Heart left ventricle (tissue), 13 donors: Measurements from ENCODE around the gene SLC10A7.

Source experiments
- POLR2A ChIP-seq, 2 donors: fragments of 450-650 bp; IDR thresholded peaks; one replicate each; pipeline ENCODE4 v1.6.1; 2017; ENCODE audit warnings: antibody characterized with exemption in 2 of 2, mild to moderate bottlenecking in 2 of 2, moderate library complexity in 2 of 2
- TF ChIP-seq, protein P1 (sequence below), 12 donors: fragments of 200-600 bp; sonication (generic) in 4 of 12; IDR thresholded peaks; one replicate each; pipeline versions ENCODE4 v1.5.0 to v1.8.0; 2018 to 2022; ENCODE audit warnings: antibody characterized with exemption in 12 of 12, mild to moderate bottlenecking in 5 of 12
- donor health status: ischemic (EF 13 %, LVEDD 7.1; RV severe dilation, severe dysfunction).
- donor health status: DM: no; HTN: yes; CAD: no.
- donor health status: DM: no; HTN: no; CAD: no.
- donor health status: ischemic (EF 25% LVEDD 6.9; RV normal size, moderate dysfunction).
- donor health status: ischemic (EF 25% LVEDD 5.7; RV mildly dilated, moderate dysfunction).
- donor health status: ischemic (EF 35%, LVEDD 5.7; RV mildly dilated, moderate dysfunction).
- donor health status: nonischemic (EF 11% LVEDD 7.7; RV severe dilation, severe dysfunction).
- donor health status: DM: yes; HTN: yes; CAD: no.
- donor health status: PGD.
- donor health status: ischemic (EF 29% LVEDD 5.4; RV normal size, mild dysfunction).
- donor health status: nonischemic (EF 23%, LVEDD 6.1; RV moderate dilation, normal function).

DNA sequence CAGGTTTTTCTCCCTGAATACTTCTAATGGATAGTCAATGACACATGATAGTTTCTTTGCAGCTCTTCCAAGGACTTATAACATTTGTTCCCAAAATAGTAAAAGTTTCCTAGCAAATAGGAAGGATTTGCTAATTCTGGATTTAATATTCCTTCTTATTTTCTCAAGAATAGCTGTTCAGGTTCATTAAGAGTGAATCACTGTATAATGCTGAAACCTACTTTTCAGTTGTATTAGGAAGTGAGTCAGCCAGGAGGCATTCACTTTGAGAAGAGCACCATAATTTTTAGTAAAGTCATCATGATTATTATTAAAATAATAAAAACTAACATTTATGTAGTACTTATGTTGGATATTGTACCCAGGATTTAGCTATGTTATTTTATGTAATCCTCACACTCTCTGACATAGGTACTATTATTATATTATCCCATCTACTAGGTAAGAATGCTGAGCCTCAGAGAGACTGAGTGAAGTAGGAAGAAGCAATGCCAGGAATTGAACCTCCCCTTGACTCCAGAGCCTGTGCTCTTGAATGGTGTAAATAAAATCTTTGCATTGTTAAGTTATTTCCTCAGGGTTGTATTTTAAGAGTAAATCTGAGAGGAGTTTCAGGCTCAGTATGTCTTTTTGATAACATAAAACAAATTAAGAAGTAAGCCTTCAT lies 192.6 kb downstream of the SLC10A7 start:
- TF ChIP-seq, protein P1, sequence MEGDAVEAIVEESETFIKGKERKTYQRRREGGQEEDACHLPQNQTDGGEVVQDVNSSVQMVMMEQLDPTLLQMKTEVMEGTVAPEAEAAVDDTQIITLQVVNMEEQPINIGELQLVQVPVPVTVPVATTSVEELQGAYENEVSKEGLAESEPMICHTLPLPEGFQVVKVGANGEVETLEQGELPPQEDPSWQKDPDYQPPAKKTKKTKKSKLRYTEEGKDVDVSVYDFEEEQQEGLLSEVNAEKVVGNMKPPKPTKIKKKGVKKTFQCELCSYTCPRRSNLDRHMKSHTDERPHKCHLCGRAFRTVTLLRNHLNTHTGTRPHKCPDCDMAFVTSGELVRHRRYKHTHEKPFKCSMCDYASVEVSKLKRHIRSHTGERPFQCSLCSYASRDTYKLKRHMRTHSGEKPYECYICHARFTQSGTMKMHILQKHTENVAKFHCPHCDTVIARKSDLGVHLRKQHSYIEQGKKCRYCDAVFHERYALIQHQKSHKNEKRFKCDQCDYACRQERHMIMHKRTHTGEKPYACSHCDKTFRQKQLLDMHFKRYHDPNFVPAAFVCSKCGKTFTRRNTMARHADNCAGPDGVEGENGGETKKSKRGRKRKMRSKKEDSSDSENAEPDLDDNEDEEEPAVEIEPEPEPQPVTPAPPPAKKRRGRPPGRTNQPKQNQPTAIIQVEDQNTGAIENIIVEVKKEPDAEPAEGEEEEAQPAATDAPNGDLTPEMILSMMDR (IDR thresholded peaks at IDR 0.05) = no peak
- no peak for TF ChIP-seq POLR2A (IDR thresholded peaks at IDR 0.05)
